HG02970 (cell line): ENCODE measurements around the gene NBR1.
"Not testable (repeated sequence)": the region's sequence is repeated elsewhere in the genome, so short reads cannot be mapped to it uniquely, and the experiment has no call there.

Source experiments
- ATAC-seq: cut with Tn5 transposase; IDR thresholded peaks from one replicate; pipeline ENCODE4 v1.9.1; 2021; ENCODE audit warnings: mild to moderate bottlenecking, moderate library complexity, moderate number of reproducible peaks; ENCODE audit not compliant: unreplicated experiment, low FRiP score

NBR1 gene, protein sequence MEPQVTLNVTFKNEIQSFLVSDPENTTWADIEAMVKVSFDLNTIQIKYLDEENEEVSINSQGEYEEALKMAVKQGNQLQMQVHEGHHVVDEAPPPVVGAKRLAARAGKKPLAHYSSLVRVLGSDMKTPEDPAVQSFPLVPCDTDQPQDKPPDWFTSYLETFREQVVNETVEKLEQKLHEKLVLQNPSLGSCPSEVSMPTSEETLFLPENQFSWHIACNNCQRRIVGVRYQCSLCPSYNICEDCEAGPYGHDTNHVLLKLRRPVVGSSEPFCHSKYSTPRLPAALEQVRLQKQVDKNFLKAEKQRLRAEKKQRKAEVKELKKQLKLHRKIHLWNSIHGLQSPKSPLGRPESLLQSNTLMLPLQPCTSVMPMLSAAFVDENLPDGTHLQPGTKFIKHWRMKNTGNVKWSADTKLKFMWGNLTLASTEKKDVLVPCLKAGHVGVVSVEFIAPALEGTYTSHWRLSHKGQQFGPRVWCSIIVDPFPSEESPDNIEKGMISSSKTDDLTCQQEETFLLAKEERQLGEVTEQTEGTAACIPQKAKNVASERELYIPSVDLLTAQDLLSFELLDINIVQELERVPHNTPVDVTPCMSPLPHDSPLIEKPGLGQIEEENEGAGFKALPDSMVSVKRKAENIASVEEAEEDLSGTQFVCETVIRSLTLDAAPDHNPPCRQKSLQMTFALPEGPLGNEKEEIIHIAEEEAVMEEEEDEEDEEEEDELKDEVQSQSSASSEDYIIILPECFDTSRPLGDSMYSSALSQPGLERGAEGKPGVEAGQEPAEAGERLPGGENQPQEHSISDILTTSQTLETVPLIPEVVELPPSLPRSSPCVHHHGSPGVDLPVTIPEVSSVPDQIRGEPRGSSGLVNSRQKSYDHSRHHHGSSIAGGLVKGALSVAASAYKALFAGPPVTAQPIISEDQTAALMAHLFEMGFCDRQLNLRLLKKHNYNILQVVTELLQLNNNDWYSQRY

DNA sequence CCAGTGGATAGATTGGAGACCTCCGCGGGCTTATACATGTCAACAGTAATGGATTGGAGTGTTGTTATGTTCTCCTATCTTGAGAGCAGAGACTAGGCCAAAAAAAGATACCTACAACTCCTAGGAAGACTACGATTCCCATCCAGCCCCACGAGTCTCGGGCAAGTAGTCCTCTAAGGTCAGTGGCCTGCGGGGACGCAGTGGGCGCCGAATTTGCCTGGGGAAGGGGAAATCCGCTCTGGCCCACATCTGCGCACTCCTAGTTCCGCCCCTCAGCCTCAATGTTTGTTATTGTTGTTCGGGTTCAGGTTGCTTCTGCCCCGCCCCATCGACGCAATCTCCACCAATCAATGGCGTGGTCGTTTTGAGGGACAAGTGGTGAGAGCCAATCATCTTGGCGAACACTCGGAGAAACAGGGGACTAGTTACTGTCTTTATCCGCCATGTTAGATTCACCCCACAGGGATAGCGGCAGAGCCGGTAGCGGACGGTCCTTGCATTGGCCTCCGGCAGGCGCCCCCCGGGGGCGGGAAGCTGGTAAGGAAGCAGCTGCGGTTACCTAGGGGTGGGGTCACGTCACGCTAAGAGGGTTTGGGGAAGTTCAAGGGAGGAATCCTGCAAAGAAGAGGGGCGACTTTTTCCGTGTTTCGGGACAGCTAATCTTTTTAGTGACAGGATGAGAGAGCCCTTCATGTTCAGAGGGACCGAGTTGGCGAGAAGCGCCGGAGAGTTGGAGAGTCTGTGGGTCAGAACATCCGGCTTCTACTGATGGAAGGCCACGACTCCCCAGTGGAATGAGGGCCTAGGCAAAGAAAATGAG is at the start of gene NBR1:
Gene NBR1, plus strand, starts transcription at position 449 of the 820 bp plus-strand sequence. CDS start 4,586 bp downstream, outside the sequence.
- peak; percentile 78 for ATAC-seq

DNA sequence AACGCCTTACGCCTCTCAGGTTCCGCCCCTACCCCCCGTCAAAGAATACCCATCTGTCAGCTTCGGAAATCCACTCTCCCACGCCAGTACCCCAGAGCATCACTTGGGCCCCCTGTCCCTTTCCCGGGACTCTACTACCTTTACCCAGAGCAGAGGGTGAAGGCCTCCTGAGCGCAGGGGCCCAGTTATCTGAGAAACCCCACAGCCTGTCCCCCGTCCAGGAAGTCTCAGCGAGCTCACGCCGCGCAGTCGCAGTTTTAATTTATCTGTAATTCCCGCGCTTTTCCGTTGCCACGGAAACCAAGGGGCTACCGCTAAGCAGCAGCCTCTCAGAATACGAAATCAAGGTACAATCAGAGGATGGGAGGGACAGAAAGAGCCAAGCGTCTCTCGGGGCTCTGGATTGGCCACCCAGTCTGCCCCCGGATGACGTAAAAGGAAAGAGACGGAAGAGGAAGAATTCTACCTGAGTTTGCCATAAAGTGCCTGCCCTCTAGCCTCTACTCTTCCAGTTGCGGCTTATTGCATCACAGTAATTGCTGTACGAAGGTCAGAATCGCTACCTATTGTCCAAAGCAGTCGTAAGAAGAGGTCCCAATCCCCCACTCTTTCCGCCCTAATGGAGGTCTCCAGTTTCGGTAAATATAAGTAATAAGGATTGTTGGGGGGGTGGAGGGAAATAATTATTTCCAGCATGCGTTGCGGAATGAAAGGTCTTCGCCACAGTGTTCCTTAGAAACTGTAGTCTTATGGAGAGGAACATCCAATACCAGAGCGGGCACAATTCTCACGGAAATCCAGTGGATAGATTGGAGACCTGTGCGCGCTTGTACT is 45.7 kb upstream of the NBR1 start, which contains the start of gene BRCA1:
Gene BRCA1, minus strand, starts transcription at position 232 of the 834 bp plus-strand sequence. CDS start 1,268 bp downstream, outside the sequence.
- peak; percentile 97 for ATAC-seq

GRCh38 chr17:43125967-43126910 is 44.8 kb upstream of the NBR1 start:
- ATAC-seq = no peak

GRCh38 chr17:43126911-43127290 is 44.1 kb upstream of the NBR1 start:
- no peak for ATAC-seq

DNA sequence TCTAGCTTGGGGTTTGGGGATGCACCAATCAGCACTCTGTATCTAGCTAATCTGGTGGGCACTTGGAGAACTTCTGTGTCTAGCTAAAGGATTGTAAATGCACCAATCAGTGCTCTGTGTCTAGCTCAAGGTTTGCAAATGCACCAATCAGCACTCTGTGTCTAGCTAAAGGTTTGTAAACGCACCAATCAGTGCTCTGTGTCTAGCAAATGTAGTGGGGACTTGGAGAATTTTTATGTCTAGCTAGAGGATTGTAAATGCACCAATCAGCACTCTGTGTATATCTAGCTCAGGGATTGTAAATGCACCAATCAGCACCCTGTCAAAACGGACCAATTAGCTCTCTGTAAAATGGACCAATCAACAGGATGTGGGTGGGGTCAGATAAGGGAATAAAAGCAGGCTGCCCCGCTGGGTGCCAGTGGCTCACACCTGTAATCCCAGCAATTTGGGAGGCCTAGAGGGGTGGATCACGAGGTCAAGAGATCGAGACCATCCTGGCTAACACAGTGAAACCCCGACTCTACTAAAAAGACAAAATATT is 43.6 kb upstream of the NBR1 start:
- ATAC-seq = not testable (repeated sequence)

DNA sequence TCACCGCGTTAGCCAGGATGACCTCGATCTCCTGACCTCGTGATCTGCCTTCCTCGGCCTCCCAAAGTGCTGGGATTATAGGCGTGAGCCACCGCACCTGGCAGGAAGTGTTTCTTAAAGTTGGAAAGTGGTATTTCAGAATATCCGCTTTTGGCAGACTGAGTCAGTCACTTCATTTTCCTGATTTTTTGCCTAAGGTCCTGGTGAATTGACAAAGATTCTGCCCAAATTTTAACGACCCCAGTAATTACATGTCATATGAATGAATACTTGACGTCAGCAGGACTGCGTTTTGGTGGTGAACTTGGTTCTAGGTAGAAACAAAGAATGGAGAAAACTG is 41.4 kb upstream of the NBR1 start:
- no peak for ATAC-seq

- ATAC-seq = no peak
Observed at GRCh38 chr17:43132117-43132516, 38.9 kb upstream of the NBR1 start.

DNA sequence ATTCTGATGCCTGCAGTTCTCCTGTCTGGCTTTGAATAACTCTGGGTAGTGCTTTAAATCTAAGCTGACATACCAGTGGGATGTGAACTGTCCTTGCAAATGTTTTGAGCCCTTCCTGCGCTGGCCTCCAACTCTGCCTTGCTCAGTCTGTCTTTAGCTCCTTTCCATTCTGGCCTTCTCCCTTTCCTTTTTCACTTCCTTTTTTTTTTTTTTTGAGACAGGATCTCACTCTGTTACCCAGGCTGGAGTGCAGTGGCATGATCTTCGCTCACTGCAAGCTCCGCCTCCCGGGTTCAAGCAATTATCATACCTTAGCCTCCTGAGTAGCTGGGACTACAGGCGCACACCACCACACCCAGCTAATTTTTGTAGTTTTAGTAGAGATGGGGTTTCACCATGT is 37.6 kb upstream of the NBR1 start:
- ATAC-seq = not testable (repeated sequence)

DNA sequence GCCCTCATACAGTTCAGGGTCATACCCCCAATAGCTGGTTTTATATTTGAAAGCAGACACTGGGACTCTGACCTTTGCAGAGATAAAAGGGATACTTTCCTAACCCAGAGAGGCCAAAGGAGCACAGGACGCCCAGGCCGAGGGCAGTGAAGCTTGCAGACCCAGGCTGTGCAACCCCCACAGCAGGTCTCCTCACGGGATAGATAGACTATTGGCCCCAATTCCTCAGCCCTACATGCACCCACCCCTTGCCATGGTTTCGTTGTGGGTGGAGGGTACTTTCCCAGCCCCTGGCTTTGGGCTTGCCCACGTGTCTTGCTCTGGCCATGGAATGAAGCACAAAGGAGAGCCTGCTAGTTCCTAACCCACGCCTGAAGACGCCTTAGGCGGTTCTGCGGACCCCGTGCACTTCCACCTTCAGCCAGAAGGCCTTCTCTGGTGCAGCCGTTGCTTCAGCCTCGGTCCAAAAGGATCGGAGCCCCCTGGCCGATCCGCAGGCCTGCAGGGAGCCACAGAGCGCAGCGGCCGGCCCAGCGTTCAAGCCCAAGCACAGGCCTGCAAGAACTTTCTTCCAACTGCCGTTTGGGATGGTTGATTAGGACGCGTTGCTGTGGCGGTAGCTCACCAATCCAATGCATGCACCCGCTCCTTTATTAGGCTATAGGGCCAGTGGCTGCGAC is 36.1 kb upstream of the NBR1 start:
- no peak for ATAC-seq

- ATAC-seq = no peak
Observed at GRCh38 chr17:43135454-43135819, 35.6 kb upstream of the NBR1 start.

- ATAC-seq = not testable (repeated sequence)
Observed at GRCh38 chr17:43136574-43136973, 34.4 kb upstream of the NBR1 start.

- ATAC-seq = not testable (repeated sequence)
Observed at GRCh38 chr17:43138531-43138930, 32.5 kb upstream of the NBR1 start.

GRCh38 chr17:43140396-43141332 is 30.4 kb upstream of the NBR1 start:
- no peak for ATAC-seq

DNA sequence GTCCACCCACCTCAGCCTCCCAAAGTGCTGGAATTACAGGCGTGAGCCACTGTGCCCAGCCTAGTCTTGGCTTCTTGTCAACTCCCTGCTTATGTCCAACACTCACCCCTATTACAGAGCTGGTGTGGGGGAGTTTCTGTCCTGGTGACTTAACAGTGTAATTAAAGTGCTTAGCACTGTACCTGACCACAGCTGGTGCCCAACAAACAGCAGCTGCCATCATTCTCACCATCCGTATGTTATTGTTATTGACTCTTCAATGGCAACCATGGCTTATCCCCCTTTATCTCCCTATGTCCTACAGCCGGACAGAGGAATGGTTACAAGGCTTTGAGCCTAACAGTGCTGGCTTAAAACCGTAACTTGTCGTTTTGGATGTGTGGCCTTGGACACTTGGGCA is 28.9 kb upstream of the NBR1 start:
- no peak for ATAC-seq

DNA sequence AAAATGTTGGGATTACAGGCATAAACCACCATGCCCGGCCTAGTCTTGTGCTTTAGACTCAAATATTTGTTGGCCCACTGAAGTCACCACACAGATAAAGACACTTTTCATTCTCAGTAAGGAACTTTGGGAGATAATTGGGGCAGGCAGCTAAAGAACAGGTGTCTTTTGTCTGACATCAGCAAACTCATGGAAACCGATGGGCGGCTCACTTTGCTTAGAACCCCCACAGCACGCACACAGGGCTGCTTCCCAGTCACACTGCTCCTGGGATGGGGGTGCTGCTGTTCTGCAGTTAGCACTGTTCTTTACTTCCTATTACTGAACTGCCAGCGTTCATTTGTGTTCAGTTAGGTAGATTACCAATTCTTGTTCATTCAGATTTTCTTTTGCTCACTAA is 27.8 kb upstream of the NBR1 start:
- ATAC-seq = no peak

GRCh38 chr17:43146649-43147048 is 24.4 kb upstream of the NBR1 start:
- no peak for ATAC-seq
